NCI-H1105 (cell line): ENCODE measurements around the gene FNDC3B.

ENCODE experiments used
- DNase-seq: peaks from one replicate; lab custom pipeline; 2025; lab: John Stamatoyannopoulos, UW

FNDC3B gene

GRCh38 chr3:172054115-172054764 lies 14.9 kb downstream of the FNDC3B start:
- DNase-seq, result no peak

GRCh38 chr3:172056416-172056815 lies 17.0 kb downstream of the FNDC3B start:
- no peak for DNase-seq

- DNase-seq, result no peak
Measured at GRCh38 chr3:172057059-172057458, 17.7 kb downstream of the FNDC3B start.

- DNase-seq, result no peak
Measured at GRCh38 chr3:172057624-172058327, 18.4 kb downstream of the FNDC3B start.

- DNase-seq, result no peak
Measured at GRCh38 chr3:172059532-172059931, 20.2 kb downstream of the FNDC3B start.

GRCh38 chr3:172060234-172060633 lies 20.9 kb downstream of the FNDC3B start:
- no peak for DNase-seq

GRCh38 chr3:172061724-172062184 lies 22.4 kb downstream of the FNDC3B start:
- DNase-seq, result no peak

- DNase-seq, result no peak
Measured at GRCh38 chr3:172062761-172063160, 23.4 kb downstream of the FNDC3B start.

- DNase-seq, result no peak
Measured at GRCh38 chr3:172063456-172064432, 24.4 kb downstream of the FNDC3B start.

GRCh38 chr3:172065527-172065926 lies 26.1 kb downstream of the FNDC3B start:
- peak; percentile 39 for DNase-seq

- DNase-seq, result no peak
Measured at GRCh38 chr3:172065967-172066762, 26.8 kb downstream of the FNDC3B start.

GRCh38 chr3:172066880-172067796 lies 27.8 kb downstream of the FNDC3B start:
- no peak for DNase-seq

GRCh38 chr3:172067837-172068440 lies 28.6 kb downstream of the FNDC3B start:
- no peak for DNase-seq

GRCh38 chr3:172068977-172069376 lies 29.6 kb downstream of the FNDC3B start:
- no peak for DNase-seq

- DNase-seq, result no peak
Measured at GRCh38 chr3:172069478-172069877, 30.1 kb downstream of the FNDC3B start.

GRCh38 chr3:172070269-172070668 lies 30.9 kb downstream of the FNDC3B start:
- no peak for DNase-seq

GRCh38 chr3:172070802-172071201 lies 31.4 kb downstream of the FNDC3B start:
- DNase-seq, result no peak

- no peak for DNase-seq
Measured at GRCh38 chr3:172071780-172072330, 32.5 kb downstream of the FNDC3B start.

- no peak for DNase-seq
Measured at GRCh38 chr3:172072543-172072942, 33.2 kb downstream of the FNDC3B start.
